PC-9 (cell line): ENCODE data around the gene ACSL3. TPM values are rescaled to one million over a fixed set of nuclear protein-coding genes. Genes with fewer than 3 reads are reported as not detected.
A peak's percentile ranks its signal among the peaks of the same experiment; 100 is the strongest.

Source experiments
- BruUV-seq: library from RNA; stranded (reverse); fragments of 400-500 nt; replicated peaks from 2 replicates; lab custom pipeline; 2021; lab: Mats Ljungman, UMichigan
- CTCF ChIA-PET: fragments of 300-600 bp; sonication (Branson Sonifier 250); formaldehyde crosslinking; loops from one replicate; lab custom pipeline; 2022; ENCODE audit warnings: antibody characterized with exemption; lab: Charles Lee
- POLR2A ChIA-PET: fragments of 300-600 bp; sonication (Branson Sonifier 250); formaldehyde crosslinking; loops from one replicate; lab custom pipeline; 2022; ENCODE audit warnings: antibody characterized with exemption; ENCODE audit not compliant: unreplicated experiment; lab: Charles Lee
- DNase-seq, 2 experiments: peaks; one replicate each; pipeline versions ENCODE4 v3.0.0 to v3.0.0-alpha.2; 2015 to 2022; ENCODE audit warnings: mixed read lengths in 1 of 2
- H2AFZ ChIP-seq: fragments of 200-600 bp; sonication (generic); 2 replicates; pipeline ENCODE4 v1.8.1; 2017; ENCODE audit warnings: antibody characterized with exemption
- H3F3A ChIP-seq: fragments of 200-600 bp; sonication (generic); 2 replicates; pipeline ENCODE4 v1.8.1; 2017; ENCODE audit warnings: antibody characterized with exemption, mild to moderate bottlenecking, low read depth; ENCODE audit not compliant: insufficient read depth
- H3K27ac ChIP-seq: fragments of 200-600 bp; sonication (generic); 2 replicates; pipeline ENCODE4 v1.6.1; 2016; ENCODE audit warnings: mixed run types
- H3K27me3 ChIP-seq: fragments of 200-600 bp; sonication (generic); 2 replicates; pipeline ENCODE4 v1.6.1; 2016; ENCODE audit warnings: low read depth, mixed run types; ENCODE audit not compliant: insufficient read depth
- H3K36me3 ChIP-seq: fragments of 200-600 bp; sonication (generic); 2 replicates; pipeline ENCODE4 v1.6.1; 2016; ENCODE audit warnings: low read depth, mixed run types
- H3K4me1 ChIP-seq: fragments of 200-600 bp; sonication (generic); replicated peaks from 2 replicates; pipeline ENCODE4 v1.6.1; 2016; ENCODE audit warnings: mixed run types; ENCODE audit not compliant: insufficient read depth
- H3K4me2 ChIP-seq: fragments of 200-600 bp; sonication (generic); 2 replicates; pipeline ENCODE4 v1.6.1; 2017; ENCODE audit warnings: mixed run types
- H3K4me3 ChIP-seq: fragments of 200-600 bp; sonication (generic); 2 replicates; pipeline ENCODE4 v1.6.1; 2016; ENCODE audit warnings: mixed run types
- H3K79me2 ChIP-seq: fragments of 200-600 bp; sonication (generic); 2 replicates; pipeline ENCODE4 v1.6.1; 2017; ENCODE audit warnings: low read depth, mixed run types
- H3K9me2 ChIP-seq: fragments of 200-600 bp; sonication (generic); 2 replicates; pipeline ENCODE4 v1.8.1; 2017; ENCODE audit warnings: mild to moderate bottlenecking; ENCODE audit not compliant: insufficient read depth
- H3K9me3 ChIP-seq: fragments of 200-600 bp; sonication (generic); 2 replicates; pipeline ENCODE4 v1.8.1; 2016; ENCODE audit warnings: low read depth; ENCODE audit not compliant: insufficient read depth
- H4K20me1 ChIP-seq: fragments of 200-600 bp; sonication (generic); 2 replicates; pipeline ENCODE4 v1.8.1; 2017; ENCODE audit not compliant: insufficient read depth
- CTCF ChIP-seq: fragments of 200-600 bp; sonication (generic); conservative IDR thresholded peaks from 2 replicates; pipeline ENCODE4 v1.6.1; 2017; ENCODE audit warnings: mixed run types, antibody characterized with exemption, mild to moderate bottlenecking, moderate library complexity
- EZH2 ChIP-seq: fragments of 200-600 bp; sonication (generic); IDR thresholded peaks from 2 replicates; pipeline ENCODE4 v1.8.0; 2017; ENCODE audit warnings: antibody characterized with exemption, low read depth
- intact Hi-C: fragments of 100-400 bp; cut with micrococcal nuclease; formaldehyde crosslinking; loops from one replicate; pipeline ENCODE4 v1.10.0; 2022; ENCODE audit not compliant: unreplicated experiment
- total RNA-seq: library from RNA; stranded (reverse); gene quantifications from 2 replicates; pipeline ENCODE4 v1.2.3, GENCODE V29; 2021

ACSL3 gene
- total RNA-seq, 1 experiment from 2014 or later = 446 TPM

GRCh38 chr2:222869252-222869560 lies 8.4 kb downstream of the ACSL3 start:
- peaks cover 99% of the 10 kb centered on the region for H3K79me2 ChIP-seq
- peaks cover 82% of the 10 kb centered on the region for H3K4me1 ChIP-seq
- no peak overlapping the region for H3K27ac ChIP-seq
- H3K4me2 ChIP-seq = peak overlapping the region; percentile 5; the same call in 1 of the 2 replicates
- ChIA-PET CTCF (no interaction called here), POLR2A (interaction anchor here (0.6 kb wide), 1 partner anchor 10 kb away, joined by 4 read pairs; no protein-coding TSS in a partner anchor)
- no peaks in the 10 kb centered on the region for H3K9me3 ChIP-seq
- no peak overlapping the region for H2AFZ ChIP-seq
- no peaks in the 10 kb centered on the region for H3K9me2 ChIP-seq
- H3K36me3 ChIP-seq = peaks cover 17% of the 10 kb centered on the region
- peaks cover 57% of the 10 kb centered on the region for H3F3A ChIP-seq
- no peak for DNase-seq
- BruUV-seq = no TSS peak
- intact Hi-C loops = no loop called here
- no peaks in the 10 kb centered on the region for H3K27me3 ChIP-seq
- peaks cover 97% of the 10 kb centered on the region for H4K20me1 ChIP-seq
- no peak overlapping the region for H3K4me3 ChIP-seq
- TF ChIP-seq CTCF (no peak), EZH2 (no peak)

GRCh38 chr2:222871291-222871690 lies 10.5 kb downstream of the ACSL3 start:
- ChIA-PET POLR2A (no interaction called here), CTCF (no interaction called here)
- H3K4me1 ChIP-seq = peaks cover 72% of the 10 kb centered on the region
- no peak for DNase-seq
- no peaks in the 10 kb centered on the region for H3K9me3 ChIP-seq
- no TSS peak for BruUV-seq
- TF ChIP-seq CTCF = no peak
- no peak for TF ChIP-seq EZH2
- no peak overlapping the region for H2AFZ ChIP-seq
- intact Hi-C loops = no loop called here
- H3K4me3 ChIP-seq = no peak overlapping the region
- no peaks in the 10 kb centered on the region for H3K9me2 ChIP-seq
- H4K20me1 ChIP-seq = peaks cover 97% of the 10 kb centered on the region
- peak overlapping the region; percentile 5; the same call in 1 of the 2 replicates for H3K4me2 ChIP-seq
- peaks cover 55% of the 10 kb centered on the region for H3F3A ChIP-seq
- H3K36me3 ChIP-seq = peaks cover 9% of the 10 kb centered on the region; the same call in 1 of the 2 replicates
- H3K27me3 ChIP-seq = no peaks in the 10 kb centered on the region
- no peak overlapping the region for H3K27ac ChIP-seq
- peaks cover 99% of the 10 kb centered on the region for H3K79me2 ChIP-seq

GRCh38 chr2:222872551-222872950 lies 11.7 kb downstream of the ACSL3 start:
- no peak for TF ChIP-seq CTCF
- TF ChIP-seq EZH2 = no peak
- CTCF ChIA-PET = no interaction called here
- Histone ChIP-seq H3K36me3 (peaks cover 7% of the 10 kb centered on the region; the same call in 1 of the 2 replicates), H3K9me2 (no peaks in the 10 kb centered on the region), H3K27ac (no peak overlapping the region), H2AFZ (no peak overlapping the region), H4K20me1 (peaks cover 98% of the 10 kb centered on the region), H3K79me2 (peaks cover 100% of the 10 kb centered on the region), H3K4me1 (peaks cover 75% of the 10 kb centered on the region), H3K4me3 (no peak overlapping the region), H3F3A (peaks cover 66% of the 10 kb centered on the region), H3K9me3 (no peaks in the 10 kb centered on the region), H3K4me2 (no peak overlapping the region), H3K27me3 (no peaks in the 10 kb centered on the region)
- no peak for DNase-seq
- intact Hi-C loops = no loop called here
- BruUV-seq = no TSS peak
- POLR2A ChIA-PET = no interaction called here
